ENCODE results near the gene ANKRD63. TPM values are rescaled to one million over a fixed set of nuclear protein-coding genes. Genes with fewer than 3 reads are reported as not detected.

ANKRD63 gene
- total and polyA plus RNA-seq, 4 donors = not detected

Other genes with a start within 250 kb of the ANKRD63 start
- 10 to 100 TPM; 67.2 to 84.9 TPM for gene SRP14, start 243.9 kb downstream of the ANKRD63 start, total RNA-seq
- gene SRP14, start 243.9 kb downstream of the ANKRD63 start, polyA plus RNA-seq = 100 to 1,000 TPM; 146 to 357 TPM
- 10 to 100 TPM in 1 of 2 donors, 1 to 10 TPM in 1; 6.6 to 10.2 TPM for gene BMF, start 174.2 kb downstream of the ANKRD63 start, total RNA-seq
- 1 to 10 TPM in 1 of 2 donors, under 1 TPM in 1; 0.63 to 1.4 TPM for gene BMF, start 174.2 kb downstream of the ANKRD63 start, polyA plus RNA-seq
- gene BUB1B, start 122.0 kb downstream of the ANKRD63 start, total RNA-seq = 10 to 100 TPM in 1 of 2 donors, under 1 TPM in 1; 0.08 to 31.1 TPM
- 1 to 10 TPM in 1 of 2 donors, under 1 TPM in 1; 0.63 to 1.0 TPM for gene BUB1B, start 122.0 kb downstream of the ANKRD63 start, polyA plus RNA-seq
- gene PAK6, start 44.0 kb downstream of the ANKRD63 start, total RNA-seq = under 1 TPM; 0.05 to 0.08 TPM
- under 1 TPM; 0.13 to 0.17 TPM for gene PAK6, start 44.0 kb downstream of the ANKRD63 start, polyA plus RNA-seq
- gene PLCB2, start 24.9 kb upstream of the ANKRD63 start, total RNA-seq = 10 to 100 TPM; 10.6 to 13.3 TPM
- 1 to 10 TPM; 2.1 to 4.7 TPM for gene PLCB2, start 24.9 kb upstream of the ANKRD63 start, polyA plus RNA-seq
- gene INAFM2, start 40.6 kb upstream of the ANKRD63 start, total RNA-seq = 1 to 10 TPM; 4.8 to 5.7 TPM
- gene INAFM2, start 40.6 kb upstream of the ANKRD63 start, polyA plus RNA-seq = 1 to 10 TPM; 3.3 to 4.0 TPM
- 1 to 10 TPM in 1 of 2 donors, under 1 TPM in 1; 0.61 to 4.4 TPM for gene CCDC9B, start 57.9 kb upstream of the ANKRD63 start, total RNA-seq
- under 1 TPM; 0.43 to 0.85 TPM for gene CCDC9B, start 57.9 kb upstream of the ANKRD63 start, polyA plus RNA-seq
- under 1 TPM in 1 of 2 donors, not detected in 1; 0.33 TPM for gene PHGR1, start 68.0 kb upstream of the ANKRD63 start, total RNA-seq
- gene PHGR1, start 68.0 kb upstream of the ANKRD63 start, polyA plus RNA-seq = not detected
- under 1 TPM; under 0.01 TPM for gene DISP2, start 75.2 kb upstream of the ANKRD63 start, total RNA-seq
- under 1 TPM in 1 of 2 donors, not detected in 1; 0.23 TPM for gene DISP2, start 75.2 kb upstream of the ANKRD63 start, polyA plus RNA-seq
- 10 to 100 TPM in 1 of 2 donors, 1 to 10 TPM in 1; 9.0 to 28.1 TPM for gene KNSTRN, start 99.7 kb upstream of the ANKRD63 start, total RNA-seq
- 1 to 10 TPM; 3.4 to 8.8 TPM for gene KNSTRN, start 99.7 kb upstream of the ANKRD63 start, polyA plus RNA-seq
- 10 to 100 TPM; 40.3 to 95.7 TPM for gene IVD, start 122.7 kb upstream of the ANKRD63 start, total RNA-seq
- gene IVD, start 122.7 kb upstream of the ANKRD63 start, polyA plus RNA-seq = 100 to 1,000 TPM in 1 of 2 donors, 10 to 100 TPM in 1; 93.0 to 156 TPM
- gene BAHD1, start 157.9 kb upstream of the ANKRD63 start, total RNA-seq = 1 to 10 TPM; 6.3 to 7.0 TPM
- gene BAHD1, start 157.9 kb upstream of the ANKRD63 start, polyA plus RNA-seq = 1 to 10 TPM; 1.8 to 8.7 TPM
- gene CHST14, start 187.9 kb upstream of the ANKRD63 start, total RNA-seq = 1 to 10 TPM; 2.9 to 3.3 TPM
- 1 to 10 TPM; 2.3 to 5.3 TPM for gene CHST14, start 187.9 kb upstream of the ANKRD63 start, polyA plus RNA-seq